Fibroblast of skin of right quadriceps (primary cell): Measurements from ENCODE around the gene TPGS2.
"Not testable (repeated sequence)": the region's sequence is repeated elsewhere in the genome, so short reads cannot be mapped to it uniquely, and the experiment has no call there.

Source experiments
- DNase-seq: peaks from one replicate; pipeline ENCODE4 v3.0.0-alpha.2; 2013

The TPGS2 gene

GRCh38 chr18:36828630-36829361, at the start of gene TPGS2, which contains the start of gene KIAA1328:
Gene TPGS2 (minus strand): TSS chr18:36829002. CDS start chr18:36828767, 235 bp downstream.
Gene KIAA1328 (plus strand): TSS chr18:36829127. CDS start chr18:36829139, 12 bp downstream.
- peak; percentile 90 for DNase-seq

- DNase-seq, result not testable (repeated sequence)
Observed at GRCh38 chr18:36873826-36874225, 45.0 kb upstream of the TPGS2 start.

- no peak for DNase-seq
Observed at GRCh38 chr18:36872329-36872728, 43.5 kb upstream of the TPGS2 start.

GRCh38 chr18:36871801-36872200, 43.0 kb upstream of the TPGS2 start:
- DNase-seq, result no peak

GRCh38 chr18:36867056-36867455, 38.3 kb upstream of the TPGS2 start:
- DNase-seq, result no peak

GRCh38 chr18:36862182-36862581, 33.4 kb upstream of the TPGS2 start:
- no peak for DNase-seq

- no peak for DNase-seq
Observed at GRCh38 chr18:36856815-36857214, 28.0 kb upstream of the TPGS2 start.

- no peak for DNase-seq
Observed at GRCh38 chr18:36851202-36851590, 22.4 kb upstream of the TPGS2 start.

GRCh38 chr18:36850527-36851201, 21.9 kb upstream of the TPGS2 start:
- DNase-seq, result peak; percentile 92

GRCh38 chr18:36849288-36850006, 20.6 kb upstream of the TPGS2 start:
- peak; percentile 91 for DNase-seq

- DNase-seq, result no peak
Observed at GRCh38 chr18:36848609-36849008, 19.8 kb upstream of the TPGS2 start.

- no peak for DNase-seq
Observed at GRCh38 chr18:36843784-36844183, 15.0 kb upstream of the TPGS2 start.

- no peak for DNase-seq
Observed at GRCh38 chr18:36843199-36843598, 14.4 kb upstream of the TPGS2 start.

- DNase-seq, result no peak
Observed at GRCh38 chr18:36839835-36840234, 11.0 kb upstream of the TPGS2 start.

GRCh38 chr18:36835927-36836326, 7.1 kb upstream of the TPGS2 start:
- no peak for DNase-seq

GRCh38 chr18:36833120-36833519, 4.3 kb upstream of the TPGS2 start:
- no peak for DNase-seq

GRCh38 chr18:36831139-36831538, 2.3 kb upstream of the TPGS2 start:
- peak; percentile 28 for DNase-seq

- no peak for DNase-seq
Observed at GRCh38 chr18:36830158-36830495, 1.3 kb upstream of the TPGS2 start.

GRCh38 chr18:36829362-36830157, 758 bp upstream of the TPGS2 start:
- no peak for DNase-seq

- DNase-seq, result peak; percentile 63
Observed at GRCh38 chr18:36828157-36828629, 609 bp downstream of the TPGS2 start.

- no peak for DNase-seq
Observed at GRCh38 chr18:36826556-36826955, 2.2 kb downstream of the TPGS2 start.

GRCh38 chr18:36825526-36825925, 3.3 kb downstream of the TPGS2 start:
- no peak for DNase-seq

- DNase-seq, result peak; percentile 42
Observed at GRCh38 chr18:36821681-36822080, 7.1 kb downstream of the TPGS2 start.
